Measurements from ENCODE around the gene TMEM225B.
A peak's percentile ranks its signal among the peaks of the same experiment; 100 is the strongest.
"Not testable (repeated sequence)": the region's sequence is repeated elsewhere in the genome, so short reads cannot be mapped to it uniquely, and the experiment has no call there.

Gene TMEM225B

GRCh38 chr7:99597762-99598501 is at the start of gene TMEM225B:
Gene TMEM225B (plus strand): TSS chr7:99598267. CDS start chr7:99604389, 6,122 bp downstream.
- no peak for DNase-seq

- DNase-seq: not testable (repeated sequence)
Observed at GRCh38 chr7:99549545-99549944, 48.5 kb upstream of the TMEM225B start.

GRCh38 chr7:99551334-99551733 is 46.7 kb upstream of the TMEM225B start:
- DNase-seq: no peak

GRCh38 chr7:99551767-99552463 is 46.2 kb upstream of the TMEM225B start, which contains the start of gene FAM200A:
Gene FAM200A (minus strand): TSS chr7:99552114. CDS start chr7:99548407, 3,707 bp downstream.
- peak; percentile 84 for DNase-seq

GRCh38 chr7:99553039-99553438 is 45.0 kb upstream of the TMEM225B start:
- no peak for DNase-seq

GRCh38 chr7:99554939-99555338 is 43.1 kb upstream of the TMEM225B start:
- DNase-seq: no peak

GRCh38 chr7:99557196-99557607 is 40.9 kb upstream of the TMEM225B start:
- no peak for DNase-seq

- DNase-seq: no peak
Observed at GRCh38 chr7:99557940-99558305, 40.1 kb upstream of the TMEM225B start.

GRCh38 chr7:99558306-99559174 is 39.5 kb upstream of the TMEM225B start, which contains the start of gene ZNF655:
Gene ZNF655 (plus strand): TSS chr7:99558642. CDS start chr7:99560560, 1,918 bp downstream.
- DNase-seq: peak; percentile 90

GRCh38 chr7:99559175-99559915 is 38.7 kb upstream of the TMEM225B start:
- DNase-seq: no peak

GRCh38 chr7:99560834-99561736 is 37.0 kb upstream of the TMEM225B start:
- DNase-seq: no peak

- DNase-seq: no peak
Observed at GRCh38 chr7:99561737-99562051, 36.4 kb upstream of the TMEM225B start.

GRCh38 chr7:99562114-99562784 is 35.8 kb upstream of the TMEM225B start:
- no peak for DNase-seq

- DNase-seq: no peak
Observed at GRCh38 chr7:99562832-99563231, 35.2 kb upstream of the TMEM225B start.

- no peak for DNase-seq
Observed at GRCh38 chr7:99563650-99564049, 34.4 kb upstream of the TMEM225B start.

- DNase-seq: not testable (repeated sequence)
Observed at GRCh38 chr7:99568770-99569169, 29.3 kb upstream of the TMEM225B start.

- DNase-seq: no peak
Observed at GRCh38 chr7:99571768-99572167, 26.3 kb upstream of the TMEM225B start.

GRCh38 chr7:99573257-99573656 is 24.8 kb upstream of the TMEM225B start:
- no peak for DNase-seq

- no peak for DNase-seq
Observed at GRCh38 chr7:99576251-99576650, 21.8 kb upstream of the TMEM225B start.

GRCh38 chr7:99579281-99579955 is 18.6 kb upstream of the TMEM225B start:
- DNase-seq: no peak

All from activated T-cell treated with anti-CD3 and anti-CD28 coated beads, Interleukin-2, amount 50 U/mL, for 1 hour (primary cell).